Body of pancreas (tissue), 4 donors: Measurements from ENCODE around the gene RHOT2.

ENCODE experiments used
- CTCF ChIP-seq, 7 experiments: fragments of 450-650 bp in 4 of 7; fragments of 200-600 bp in 3 of 7; sonication (generic) in 3 of 7; IDR thresholded peaks; one replicate each; pipeline ENCODE4 v1.5.1; 2016 to 2019; ENCODE audit warnings: antibody characterized with exemption in 7 of 7
- POLR2A ChIP-seq, 3 donors: fragments of 450-650 bp; IDR thresholded peaks; one replicate each; pipeline ENCODE4 v1.6.1; 2016; ENCODE audit warnings: antibody characterized with exemption in 3 of 3, mild to moderate bottlenecking in 2 of 3

- no peak for TF ChIP-seq CTCF (IDR thresholded peaks at IDR 0.05)
- peak in 2 of 3 donors; percentile 39 to 45 for TF ChIP-seq POLR2A (IDR thresholded peaks at IDR 0.05)
These were observed 11.2 kb downstream of the RHOT2 start for GRCh38 chr16:678858-679813.
